ENCODE data around the gene CSE1L. TPM values are rescaled to one million over a fixed set of nuclear protein-coding genes. Genes with fewer than 3 reads are reported as not detected.

CSE1L gene
- total and polyA plus RNA-seq, 12 donors = 19.1 to 91.6 (median 44.4) TPM

GRCh38 chr20:49034070-49034732 is 11.9 kb upstream of the CSE1L start:
- no peaks in the 10 kb centered on the region for H3K27me3 ChIP-seq
- H3K4me3 ChIP-seq = no peak overlapping the region
- H3K27ac ChIP-seq = no peak overlapping the region
- 88 to 96% (median 93%) methylated on average over 7 of the region's 7 CpGs for WGBS, 4 donors
- H3K9me3 ChIP-seq (replicated peaks in 1 of 3) = no peaks in the 10 kb centered on the region
- TF ChIP-seq POLR2A (IDR thresholded peaks at IDR 0.05) = no peak
- TF ChIP-seq, protein P1, sequence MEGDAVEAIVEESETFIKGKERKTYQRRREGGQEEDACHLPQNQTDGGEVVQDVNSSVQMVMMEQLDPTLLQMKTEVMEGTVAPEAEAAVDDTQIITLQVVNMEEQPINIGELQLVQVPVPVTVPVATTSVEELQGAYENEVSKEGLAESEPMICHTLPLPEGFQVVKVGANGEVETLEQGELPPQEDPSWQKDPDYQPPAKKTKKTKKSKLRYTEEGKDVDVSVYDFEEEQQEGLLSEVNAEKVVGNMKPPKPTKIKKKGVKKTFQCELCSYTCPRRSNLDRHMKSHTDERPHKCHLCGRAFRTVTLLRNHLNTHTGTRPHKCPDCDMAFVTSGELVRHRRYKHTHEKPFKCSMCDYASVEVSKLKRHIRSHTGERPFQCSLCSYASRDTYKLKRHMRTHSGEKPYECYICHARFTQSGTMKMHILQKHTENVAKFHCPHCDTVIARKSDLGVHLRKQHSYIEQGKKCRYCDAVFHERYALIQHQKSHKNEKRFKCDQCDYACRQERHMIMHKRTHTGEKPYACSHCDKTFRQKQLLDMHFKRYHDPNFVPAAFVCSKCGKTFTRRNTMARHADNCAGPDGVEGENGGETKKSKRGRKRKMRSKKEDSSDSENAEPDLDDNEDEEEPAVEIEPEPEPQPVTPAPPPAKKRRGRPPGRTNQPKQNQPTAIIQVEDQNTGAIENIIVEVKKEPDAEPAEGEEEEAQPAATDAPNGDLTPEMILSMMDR (IDR thresholded peaks at IDR 0.05) = no peak
- peaks cover 9 to 12% of the 10 kb centered on the region in 2 donors for H3K4me1 ChIP-seq (replicated peaks in 1 of 2)
- H3K36me3 ChIP-seq (replicated peaks in 1 of 2) = peaks cover 0 to 41% of the 10 kb centered on the region in 2 donors
- DNase-seq = no peak
- intact Hi-C loops (cut with DNase I) = no loop called here

DNA sequence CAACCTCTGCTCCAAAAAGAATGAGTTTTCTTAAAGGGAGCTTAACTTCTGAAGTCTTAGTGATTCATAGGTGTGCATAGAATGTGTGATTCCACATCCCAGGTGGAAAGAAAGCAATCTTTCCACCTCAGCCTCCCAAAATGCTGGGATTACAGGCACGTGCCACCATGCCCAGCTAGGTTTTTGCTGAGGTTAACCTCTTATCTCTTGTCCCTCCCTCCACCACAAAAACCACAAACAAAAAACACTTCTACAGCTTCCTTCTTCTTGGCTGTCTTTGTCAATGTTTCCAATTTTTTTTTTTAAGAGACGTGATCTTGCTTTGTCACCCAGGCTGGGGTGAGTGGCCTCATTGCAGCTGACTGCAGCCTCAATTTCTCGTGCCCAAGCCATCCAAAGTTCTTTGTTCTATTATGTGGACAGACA is 8.1 kb upstream of the CSE1L start:
- no peak for DNase-seq
- Histone ChIP-seq H3K9me3 (replicated peaks in 1 of 3) (no peaks in the 10 kb centered on the region), H3K4me3 (no peak overlapping the region), H3K27me3 (no peaks in the 10 kb centered on the region), H3K27ac (no peak overlapping the region), H3K36me3 (replicated peaks in 1 of 2) (peaks cover 0 to 22% of the 10 kb centered on the region in 2 donors), H3K4me1 (replicated peaks in 1 of 2) (no peaks in the 10 kb centered on the region)
- 54 to 79% (median 66%) methylated on average over 3 of the region's 3 CpGs for WGBS, 4 donors
- intact Hi-C loops (cut with DNase I) = no loop called here
- TF ChIP-seq, protein P1 (IDR thresholded peaks at IDR 0.05) = no peak
- TF ChIP-seq POLR2A (IDR thresholded peaks at IDR 0.05) = no peak

DNA sequence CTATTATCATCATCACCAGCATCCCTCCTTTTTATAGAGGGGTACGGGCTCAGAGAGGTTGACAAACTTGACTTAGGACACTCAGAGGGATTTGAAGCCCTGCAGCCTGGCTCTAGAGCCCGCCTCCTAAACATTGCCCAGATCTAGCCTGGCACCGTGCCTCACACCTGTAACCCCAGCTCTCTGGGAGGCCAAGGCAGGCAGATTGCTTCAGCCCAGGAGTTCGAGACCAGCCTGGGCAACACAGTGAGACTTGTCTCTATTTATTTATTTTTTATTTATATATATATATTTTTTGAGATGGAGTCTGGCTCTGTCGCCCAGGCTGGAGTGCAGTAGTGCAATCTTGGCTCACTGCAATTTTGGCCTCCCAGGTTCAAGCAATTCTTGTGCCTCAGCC is 6.3 kb upstream of the CSE1L start:
- 78 to 97% (median 90%) methylated on average over 5 of the region's 5 CpGs for WGBS, 4 donors
- no peak for TF ChIP-seq POLR2A (IDR thresholded peaks at IDR 0.05)
- TF ChIP-seq, protein P1 (IDR thresholded peaks at IDR 0.05) = no peak
- Histone ChIP-seq H3K9me3 (replicated peaks in 1 of 3) (no peaks in the 10 kb centered on the region), H3K36me3 (replicated peaks in 1 of 2) (peaks cover 0 to 3% of the 10 kb centered on the region in 2 donors), H3K4me3 (no peak overlapping the region), H3K27ac (no peak overlapping the region), H3K27me3 (no peaks in the 10 kb centered on the region), H3K4me1 (replicated peaks in 1 of 2) (no peaks in the 10 kb centered on the region)
- intact Hi-C loops (cut with DNase I) = no loop called here
- no peak for DNase-seq

- Histone ChIP-seq H3K4me1 (replicated peaks in 1 of 2) (peaks cover 4 to 18% of the 10 kb centered on the region in 2 donors), H3K9me3 (replicated peaks in 1 of 3) (no peaks in the 10 kb centered on the region), H3K27me3 (no peaks in the 10 kb centered on the region), H3K36me3 (replicated peaks in 1 of 2) (no peaks in the 10 kb centered on the region), H3K4me3 (no peak overlapping the region), H3K27ac (no peak overlapping the region)
- DNase-seq = no peak
- whole genome bisulfite sequencing, 4 donors = 89 to 98% (median 96%) methylated on average over 5 of the region's 5 CpGs
- TF ChIP-seq, protein P1 (IDR thresholded peaks at IDR 0.05) = no peak
- TF ChIP-seq POLR2A (IDR thresholded peaks at IDR 0.05) = no peak
- intact Hi-C loops (cut with DNase I) = no loop called here
Observed at GRCh38 chr20:49043000-49043399, 3.1 kb upstream of the CSE1L start.

Data from adrenal gland (tissue), 12 donors.